ENCODE measurements around the gene NPIPB8. TPM values are rescaled to one million over a fixed set of nuclear protein-coding genes. Genes with fewer than 3 reads are reported as not detected.

The NPIPB8 gene
- total and polyA plus RNA-seq, 2 of the 13 experiments (the other 11 are each of a cell fraction or from before 2014, with no cell fraction given) = 0.49 to 2.3 TPM

GRCh38 chr16:28596840-28597691 lies 40.8 kb upstream of the NPIPB8 start, which contains the start of gene SULT1A2 (continued):
- TF ChIP-seq, protein P1, sequence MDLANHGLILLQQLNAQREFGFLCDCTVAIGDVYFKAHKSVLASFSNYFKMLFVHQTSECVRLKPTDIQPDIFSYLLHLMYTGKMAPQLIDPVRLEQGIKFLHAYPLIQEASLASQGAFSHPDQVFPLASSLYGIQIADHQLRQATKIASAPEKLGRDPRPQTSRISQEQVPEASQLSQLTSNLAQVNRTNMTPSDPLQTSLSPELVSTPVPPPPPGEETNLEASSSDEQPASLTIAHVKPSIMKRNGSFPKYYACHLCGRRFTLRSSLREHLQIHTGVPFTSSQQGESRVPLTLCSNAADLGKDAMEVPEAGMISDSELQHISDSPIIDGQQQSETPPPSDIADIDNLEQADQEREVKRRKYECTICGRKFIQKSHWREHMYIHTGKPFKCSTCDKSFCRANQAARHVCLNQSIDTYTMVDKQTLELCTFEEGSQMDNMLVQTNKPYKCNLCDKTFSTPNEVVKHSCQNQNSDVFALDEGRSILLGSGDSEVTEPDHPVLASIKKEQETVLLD (CRISPR knock-in tag; IDR thresholded peaks at IDR 0.05; ENCODE audit: low read depth) = no peak
- TF ChIP-seq TGIF2 (CRISPR knock-in tag; IDR thresholded peaks at IDR 0.05) = peak; percentile 82
- TF ChIP-seq ZNF546 (CRISPR knock-in tag; conservative IDR thresholded peaks at IDR 0.05) = no peak
- no peak for TF ChIP-seq ZNF549 (CRISPR knock-in tag; IDR thresholded peaks at IDR 0.05)
- TF ChIP-seq EEA1 (CRISPR knock-in tag; IDR thresholded peaks at IDR 0.05; ENCODE audit: borderline replicate concordance) = no peak
- peak; percentile 94; the same call in 1 of the 2 replicates for TF ChIP-seq THRA (CRISPR knock-in tag; IDR thresholded peaks at IDR 0.05; ENCODE audit: borderline replicate concordance)
- TF ChIP-seq ZNF207 (IDR thresholded peaks at IDR 0.05; ENCODE audit: borderline replicate concordance) = no peak
- TF ChIP-seq ZNF83 (CRISPR knock-in tag; IDR thresholded peaks at IDR 0.05; ENCODE audit: borderline replicate concordance) = no peak
- peak; percentile 27; the same call in 1 of the 2 replicates for TF ChIP-seq ELF3 (CRISPR knock-in tag; IDR thresholded peaks at IDR 0.05)
- TF ChIP-seq, protein P2, sequence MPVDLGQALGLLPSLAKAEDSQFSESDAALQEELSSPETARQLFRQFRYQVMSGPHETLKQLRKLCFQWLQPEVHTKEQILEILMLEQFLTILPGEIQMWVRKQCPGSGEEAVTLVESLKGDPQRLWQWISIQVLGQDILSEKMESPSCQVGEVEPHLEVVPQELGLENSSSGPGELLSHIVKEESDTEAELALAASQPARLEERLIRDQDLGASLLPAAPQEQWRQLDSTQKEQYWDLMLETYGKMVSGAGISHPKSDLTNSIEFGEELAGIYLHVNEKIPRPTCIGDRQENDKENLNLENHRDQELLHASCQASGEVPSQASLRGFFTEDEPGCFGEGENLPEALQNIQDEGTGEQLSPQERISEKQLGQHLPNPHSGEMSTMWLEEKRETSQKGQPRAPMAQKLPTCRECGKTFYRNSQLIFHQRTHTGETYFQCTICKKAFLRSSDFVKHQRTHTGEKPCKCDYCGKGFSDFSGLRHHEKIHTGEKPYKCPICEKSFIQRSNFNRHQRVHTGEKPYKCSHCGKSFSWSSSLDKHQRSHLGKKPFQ (CRISPR knock-in tag; IDR thresholded peaks at IDR 0.05; ENCODE audit: insufficient replicate concordance) = no peak
- no peak for TF ChIP-seq ZNF768 (CRISPR knock-in tag; IDR thresholded peaks at IDR 0.05)
- TF ChIP-seq ZNF773 (CRISPR knock-in tag; IDR thresholded peaks at IDR 0.05; ENCODE audit: borderline replicate concordance) = no peak
- TF ChIP-seq ZNF121 (CRISPR knock-in tag; IDR thresholded peaks at IDR 0.05) = no peak
- no peak for TF ChIP-seq FIP1L1 (IDR thresholded peaks at IDR 0.05; ENCODE audit: borderline replicate concordance, insufficient read depth, low read depth, low read length)
- no peak for TF ChIP-seq ZNF280B (CRISPR knock-in tag; IDR thresholded peaks at IDR 0.05; ENCODE audit: borderline replicate concordance)
- no peak; the same call in 1 of the 2 replicates for TF ChIP-seq TRIM24 (CRISPR knock-in tag; IDR thresholded peaks at IDR 0.05)
- no peak for TF ChIP-seq JUN (CRISPR knock-in tag; IDR thresholded peaks at IDR 0.05)
- TF ChIP-seq ZNF619 (CRISPR knock-in tag; IDR thresholded peaks at IDR 0.05) = no peak
- TF ChIP-seq, protein P3, sequence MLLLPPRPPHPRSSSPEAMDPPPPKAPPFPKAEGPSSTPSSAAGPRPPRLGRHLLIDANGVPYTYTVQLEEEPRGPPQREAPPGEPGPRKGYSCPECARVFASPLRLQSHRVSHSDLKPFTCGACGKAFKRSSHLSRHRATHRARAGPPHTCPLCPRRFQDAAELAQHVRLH (CRISPR knock-in tag; IDR thresholded peaks at IDR 0.05; ENCODE audit: borderline replicate concordance, low read depth) = no peak
- TF ChIP-seq, protein P4, sequence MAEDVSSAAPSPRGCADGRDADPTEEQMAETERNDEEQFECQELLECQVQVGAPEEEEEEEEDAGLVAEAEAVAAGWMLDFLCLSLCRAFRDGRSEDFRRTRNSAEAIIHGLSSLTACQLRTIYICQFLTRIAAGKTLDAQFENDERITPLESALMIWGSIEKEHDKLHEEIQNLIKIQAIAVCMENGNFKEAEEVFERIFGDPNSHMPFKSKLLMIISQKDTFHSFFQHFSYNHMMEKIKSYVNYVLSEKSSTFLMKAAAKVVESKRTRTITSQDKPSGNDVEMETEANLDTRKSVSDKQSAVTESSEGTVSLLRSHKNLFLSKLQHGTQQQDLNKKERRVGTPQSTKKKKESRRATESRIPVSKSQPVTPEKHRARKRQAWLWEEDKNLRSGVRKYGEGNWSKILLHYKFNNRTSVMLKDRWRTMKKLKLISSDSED (CRISPR knock-in tag; IDR thresholded peaks at IDR 0.05) = no peak
- TF ChIP-seq ZNF652 (CRISPR knock-in tag; IDR thresholded peaks at IDR 0.05; ENCODE audit: borderline replicate concordance, low read depth) = no peak
- TF ChIP-seq ZNF883 (CRISPR knock-in tag; IDR thresholded peaks at IDR 0.05; ENCODE audit: not compliant biosample characterization) = no peak

Measured in HepG2 (cell line).